T-helper 2 cell (primary cell): ENCODE data around the gene PRKAG2.
A peak's percentile ranks its signal among the peaks of the same experiment; 100 is the strongest.
"Not testable (repeated sequence)": the region's sequence is repeated elsewhere in the genome, so short reads cannot be mapped to it uniquely, and the experiment has no call there.

Source experiments
- DNase-seq, 5 experiments: peaks; one replicate each; pipeline versions ENCODE4 v3.0.0 to v3.0.0-alpha.2; 2012 to 2022
- total RNA-seq, 2 donors: gene quantifications; one replicate each; lab custom pipeline; 2026; lab: John Stamatoyannopoulos, UW

The PRKAG2 gene
- total RNA-seq, result 26.5 to 32.6 reads per million in 2 donors

GRCh38 chr7:151876899-151877777 is at the start of gene PRKAG2:
Gene PRKAG2 (minus strand): TSS chr7:151877115. CDS start chr7:151876620, 495 bp downstream.
- peak; percentile 49 to 76 (median 68) for DNase-seq

GRCh38 chr7:151926336-151926712 is 49.4 kb upstream of the PRKAG2 start:
- no peak for DNase-seq

GRCh38 chr7:151925446-151926335 is 48.8 kb upstream of the PRKAG2 start:
- DNase-seq, result peak in 1 of 5 experiments; percentile 39

GRCh38 chr7:151924508-151924907 is 47.6 kb upstream of the PRKAG2 start:
- no peak for DNase-seq

GRCh38 chr7:151924001-151924400 is 47.1 kb upstream of the PRKAG2 start:
- no peak for DNase-seq

- no peak for DNase-seq
These were observed 46.4 kb upstream of the PRKAG2 start for GRCh38 chr7:151923097-151923876.

- DNase-seq, result no peak
These were observed 44.5 kb upstream of the PRKAG2 start for GRCh38 chr7:151921451-151921850.

- no peak for DNase-seq
These were observed 43.6 kb upstream of the PRKAG2 start for GRCh38 chr7:151920488-151920887.

- no peak for DNase-seq
These were observed 42.7 kb upstream of the PRKAG2 start for GRCh38 chr7:151919595-151919994.

GRCh38 chr7:151918510-151918843 is 41.6 kb upstream of the PRKAG2 start:
- DNase-seq, result no peak

GRCh38 chr7:151917791-151918509 is 41.0 kb upstream of the PRKAG2 start:
- DNase-seq, result no peak

- DNase-seq, result no peak
These were observed 37.1 kb upstream of the PRKAG2 start for GRCh38 chr7:151914051-151914450.

GRCh38 chr7:151910655-151911054 is 33.7 kb upstream of the PRKAG2 start:
- DNase-seq, result not testable (repeated sequence)

GRCh38 chr7:151907115-151907514 is 30.2 kb upstream of the PRKAG2 start:
- DNase-seq, result not testable (repeated sequence)

- DNase-seq, result no peak
These were observed 28.9 kb upstream of the PRKAG2 start for GRCh38 chr7:151905766-151906165.

GRCh38 chr7:151905353-151905752 is 28.4 kb upstream of the PRKAG2 start:
- DNase-seq, result no peak

GRCh38 chr7:151904270-151904669 is 27.4 kb upstream of the PRKAG2 start:
- DNase-seq, result no peak

GRCh38 chr7:151903249-151904032 is 26.5 kb upstream of the PRKAG2 start:
- DNase-seq, result no peak

GRCh38 chr7:151902311-151902710 is 25.4 kb upstream of the PRKAG2 start:
- no peak for DNase-seq

GRCh38 chr7:151901828-151902227 is 24.9 kb upstream of the PRKAG2 start:
- DNase-seq, result no peak

- DNase-seq, result no peak
These were observed 24.2 kb upstream of the PRKAG2 start for GRCh38 chr7:151900986-151901621.
